PC-9 (cell line): ENCODE data around the gene GRAMD1C. TPM values are rescaled to one million over a fixed set of nuclear protein-coding genes. Genes with fewer than 3 reads are reported as not detected.

Experiments used
- BruUV-seq: library from RNA; stranded (reverse); fragments of 400-500 nt; replicated peaks from 2 replicates; lab custom pipeline; 2021; lab: Mats Ljungman, UMichigan
- CTCF ChIA-PET: fragments of 300-600 bp; sonication (Branson Sonifier 250); formaldehyde crosslinking; loops from one replicate; lab custom pipeline; 2022; ENCODE audit warnings: antibody characterized with exemption; lab: Charles Lee
- POLR2A ChIA-PET: fragments of 300-600 bp; sonication (Branson Sonifier 250); formaldehyde crosslinking; loops from one replicate; lab custom pipeline; 2022; ENCODE audit warnings: antibody characterized with exemption; ENCODE audit not compliant: unreplicated experiment; lab: Charles Lee
- DNase-seq, 2 experiments: peaks; one replicate each; pipeline versions ENCODE4 v3.0.0 to v3.0.0-alpha.2; 2015 to 2022; ENCODE audit warnings: mixed read lengths in 1 of 2
- H2AFZ ChIP-seq: fragments of 200-600 bp; sonication (generic); 2 replicates; pipeline ENCODE4 v1.8.1; 2017; ENCODE audit warnings: antibody characterized with exemption
- H3F3A ChIP-seq: fragments of 200-600 bp; sonication (generic); 2 replicates; pipeline ENCODE4 v1.8.1; 2017; ENCODE audit warnings: antibody characterized with exemption, mild to moderate bottlenecking, low read depth; ENCODE audit not compliant: insufficient read depth
- H3K27ac ChIP-seq: fragments of 200-600 bp; sonication (generic); 2 replicates; pipeline ENCODE4 v1.6.1; 2016; ENCODE audit warnings: mixed run types
- H3K27me3 ChIP-seq: fragments of 200-600 bp; sonication (generic); 2 replicates; pipeline ENCODE4 v1.6.1; 2016; ENCODE audit warnings: low read depth, mixed run types; ENCODE audit not compliant: insufficient read depth
- H3K36me3 ChIP-seq: fragments of 200-600 bp; sonication (generic); 2 replicates; pipeline ENCODE4 v1.6.1; 2016; ENCODE audit warnings: low read depth, mixed run types
- H3K4me1 ChIP-seq: fragments of 200-600 bp; sonication (generic); replicated peaks from 2 replicates; pipeline ENCODE4 v1.6.1; 2016; ENCODE audit warnings: mixed run types; ENCODE audit not compliant: insufficient read depth
- H3K4me2 ChIP-seq: fragments of 200-600 bp; sonication (generic); 2 replicates; pipeline ENCODE4 v1.6.1; 2017; ENCODE audit warnings: mixed run types
- H3K4me3 ChIP-seq: fragments of 200-600 bp; sonication (generic); 2 replicates; pipeline ENCODE4 v1.6.1; 2016; ENCODE audit warnings: mixed run types
- H3K79me2 ChIP-seq: fragments of 200-600 bp; sonication (generic); 2 replicates; pipeline ENCODE4 v1.6.1; 2017; ENCODE audit warnings: low read depth, mixed run types
- H3K9me2 ChIP-seq: fragments of 200-600 bp; sonication (generic); 2 replicates; pipeline ENCODE4 v1.8.1; 2017; ENCODE audit warnings: mild to moderate bottlenecking; ENCODE audit not compliant: insufficient read depth
- H3K9me3 ChIP-seq: fragments of 200-600 bp; sonication (generic); 2 replicates; pipeline ENCODE4 v1.8.1; 2016; ENCODE audit warnings: low read depth; ENCODE audit not compliant: insufficient read depth
- H4K20me1 ChIP-seq: fragments of 200-600 bp; sonication (generic); 2 replicates; pipeline ENCODE4 v1.8.1; 2017; ENCODE audit not compliant: insufficient read depth
- EZH2 ChIP-seq: fragments of 200-600 bp; sonication (generic); IDR thresholded peaks from 2 replicates; pipeline ENCODE4 v1.8.0; 2017; ENCODE audit warnings: antibody characterized with exemption, low read depth
- intact Hi-C: fragments of 100-400 bp; cut with micrococcal nuclease; formaldehyde crosslinking; loops from one replicate; pipeline ENCODE4 v1.10.0; 2022; ENCODE audit not compliant: unreplicated experiment
- total RNA-seq: library from RNA; stranded (reverse); gene quantifications from 2 replicates; pipeline ENCODE4 v1.2.3, GENCODE V29; 2021
- TF ChIP-seq, protein P1 (sequence below): fragments of 200-600 bp; sonication (generic); conservative IDR thresholded peaks from 2 replicates; pipeline ENCODE4 v1.6.1; 2017; ENCODE audit warnings: mixed run types, antibody characterized with exemption, mild to moderate bottlenecking, moderate library complexity

The GRAMD1C gene
- total RNA-seq, 1 experiment from 2014 or later: 14.7 TPM

DNA sequence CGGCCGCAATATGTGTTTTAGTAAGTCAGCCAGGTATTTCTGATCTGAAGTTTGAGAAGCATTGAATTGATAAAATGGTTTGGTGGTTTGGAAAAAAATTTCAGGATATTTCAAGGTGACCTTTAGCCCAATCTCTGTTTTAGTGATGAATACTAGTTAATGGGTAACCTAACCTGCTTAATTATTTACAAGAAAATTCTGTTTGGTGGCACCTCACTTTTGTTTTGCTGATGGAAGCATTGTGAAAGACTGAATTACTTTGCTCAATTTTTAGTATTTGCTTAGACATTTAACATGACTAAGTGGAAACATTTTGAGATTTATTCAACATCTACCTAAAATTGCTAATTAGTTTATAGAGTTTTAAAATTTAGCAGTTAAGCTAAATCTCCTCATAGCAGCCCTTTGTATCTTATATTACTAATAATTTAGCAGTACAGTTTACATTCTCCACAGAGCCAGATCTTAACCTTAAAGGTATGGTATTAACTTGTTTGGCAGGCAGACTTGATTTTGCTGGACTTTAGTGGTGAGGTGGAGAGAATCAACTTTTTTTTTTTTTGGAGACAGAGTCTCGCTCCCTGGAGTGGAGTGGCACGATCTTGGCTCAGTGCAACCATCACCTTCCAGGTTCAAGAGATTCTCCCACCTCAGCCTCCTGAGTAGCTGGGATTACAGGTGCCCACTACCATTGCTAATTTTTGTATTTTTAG lies 35.4 kb downstream of the GRAMD1C start:
- Histone ChIP-seq H3F3A (no peaks in the 10 kb centered on the region), H3K4me2 (no peak overlapping the region), H4K20me1 (no peaks in the 10 kb centered on the region), H3K36me3 (no peaks in the 10 kb centered on the region), H3K9me2 (no peaks in the 10 kb centered on the region), H3K4me3 (no peak overlapping the region), H3K27me3 (no peaks in the 10 kb centered on the region), H3K27ac (no peak overlapping the region), H3K79me2 (no peaks in the 10 kb centered on the region), H3K9me3 (no peaks in the 10 kb centered on the region), H3K4me1 (no peaks in the 10 kb centered on the region), H2AFZ (no peak overlapping the region)
- POLR2A ChIA-PET: no interaction called here
- no TSS peak for BruUV-seq
- no peak for DNase-seq
- CTCF ChIA-PET: no interaction called here
- TF ChIP-seq, protein P1, sequence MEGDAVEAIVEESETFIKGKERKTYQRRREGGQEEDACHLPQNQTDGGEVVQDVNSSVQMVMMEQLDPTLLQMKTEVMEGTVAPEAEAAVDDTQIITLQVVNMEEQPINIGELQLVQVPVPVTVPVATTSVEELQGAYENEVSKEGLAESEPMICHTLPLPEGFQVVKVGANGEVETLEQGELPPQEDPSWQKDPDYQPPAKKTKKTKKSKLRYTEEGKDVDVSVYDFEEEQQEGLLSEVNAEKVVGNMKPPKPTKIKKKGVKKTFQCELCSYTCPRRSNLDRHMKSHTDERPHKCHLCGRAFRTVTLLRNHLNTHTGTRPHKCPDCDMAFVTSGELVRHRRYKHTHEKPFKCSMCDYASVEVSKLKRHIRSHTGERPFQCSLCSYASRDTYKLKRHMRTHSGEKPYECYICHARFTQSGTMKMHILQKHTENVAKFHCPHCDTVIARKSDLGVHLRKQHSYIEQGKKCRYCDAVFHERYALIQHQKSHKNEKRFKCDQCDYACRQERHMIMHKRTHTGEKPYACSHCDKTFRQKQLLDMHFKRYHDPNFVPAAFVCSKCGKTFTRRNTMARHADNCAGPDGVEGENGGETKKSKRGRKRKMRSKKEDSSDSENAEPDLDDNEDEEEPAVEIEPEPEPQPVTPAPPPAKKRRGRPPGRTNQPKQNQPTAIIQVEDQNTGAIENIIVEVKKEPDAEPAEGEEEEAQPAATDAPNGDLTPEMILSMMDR: no peak
- no peak for TF ChIP-seq EZH2
- intact Hi-C loops: no loop called here

DNA sequence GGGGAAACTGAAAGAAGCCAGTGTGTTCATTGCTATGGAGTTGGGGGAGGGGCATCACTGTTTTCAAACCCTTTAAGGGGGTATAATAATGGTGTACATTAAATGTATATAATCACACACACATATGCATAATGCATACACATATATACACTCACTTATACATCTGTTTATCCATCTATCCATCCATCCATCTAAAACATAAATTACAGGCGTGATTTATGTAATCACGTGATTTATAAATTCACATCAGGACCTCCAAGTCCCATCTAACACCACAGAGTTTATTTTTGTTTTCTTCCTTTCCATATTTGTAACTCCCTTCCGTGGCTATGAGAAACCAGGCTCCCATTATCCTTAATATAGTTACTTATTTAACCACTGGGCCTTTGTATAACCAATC lies 39.8 kb downstream of the GRAMD1C start:
- CTCF ChIA-PET: no interaction called here
- H3K9me2 ChIP-seq: no peaks in the 10 kb centered on the region
- no peak for DNase-seq
- no peaks in the 10 kb centered on the region for H3F3A ChIP-seq
- POLR2A ChIA-PET: no interaction called here
- TF ChIP-seq, protein P1: no peak
- no peak for TF ChIP-seq EZH2
- no TSS peak for BruUV-seq
- H4K20me1 ChIP-seq: no peaks in the 10 kb centered on the region
- H3K27me3 ChIP-seq: no peaks in the 10 kb centered on the region
- H3K9me3 ChIP-seq: no peaks in the 10 kb centered on the region
- no peaks in the 10 kb centered on the region for H3K79me2 ChIP-seq
- no peaks in the 10 kb centered on the region for H3K4me1 ChIP-seq
- H3K4me3 ChIP-seq: no peak overlapping the region
- no peak overlapping the region for H3K4me2 ChIP-seq
- no peak overlapping the region for H2AFZ ChIP-seq
- H3K36me3 ChIP-seq: no peaks in the 10 kb centered on the region
- H3K27ac ChIP-seq: no peak overlapping the region
- intact Hi-C loops: no loop called here

DNA sequence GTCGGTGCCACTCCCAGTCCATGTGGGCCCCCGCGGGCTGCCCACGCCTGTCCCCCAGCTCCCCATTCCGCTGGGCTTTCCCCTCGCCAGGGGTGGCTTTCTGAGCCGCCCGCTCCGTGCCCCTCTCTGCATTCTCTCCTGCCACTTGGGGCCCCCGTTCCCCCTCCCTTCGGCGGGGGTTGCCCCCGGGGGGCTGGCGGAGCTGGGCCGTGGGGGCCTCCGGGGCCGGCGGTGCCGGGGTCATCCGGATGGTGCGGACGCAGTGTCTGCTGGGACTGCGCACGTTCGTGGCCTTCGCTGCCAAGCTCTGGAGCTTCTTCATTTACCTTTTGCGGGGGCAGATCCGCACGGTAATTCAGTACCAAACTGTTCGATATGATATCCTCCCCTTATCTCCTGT lies 46.5 kb downstream of the GRAMD1C start:
- no peak for DNase-seq
- no peak overlapping the region for H3K4me3 ChIP-seq
- CTCF ChIA-PET: no interaction called here
- H4K20me1 ChIP-seq: no peaks in the 10 kb centered on the region
- no peak overlapping the region for H3K27ac ChIP-seq
- POLR2A ChIA-PET: no interaction called here
- no peak overlapping the region for H3K4me2 ChIP-seq
- no peaks in the 10 kb centered on the region for H3K27me3 ChIP-seq
- H3K9me2 ChIP-seq: no peaks in the 10 kb centered on the region
- intact Hi-C loops: no loop called here
- no peaks in the 10 kb centered on the region for H3K36me3 ChIP-seq
- no TSS peak for BruUV-seq
- no peaks in the 10 kb centered on the region for H3K79me2 ChIP-seq
- no peaks in the 10 kb centered on the region for H3K9me3 ChIP-seq
- H3K4me1 ChIP-seq: no peaks in the 10 kb centered on the region
- TF ChIP-seq, protein P1: no peak
- TF ChIP-seq EZH2: no peak
- H2AFZ ChIP-seq: no peak overlapping the region
- no peaks in the 10 kb centered on the region for H3F3A ChIP-seq
